Fibroblast of lung (primary cell): Measurements from ENCODE around the gene RBP2. TPM values are rescaled to one million over a fixed set of nuclear protein-coding genes. Genes with fewer than 3 reads are reported as not detected.

ENCODE experiments used
- DNase-seq, 2 donors: peaks; one replicate each; pipeline versions ENCODE4 v3.0.0 to v3.0.0-alpha.2; 2010; ENCODE audit warnings: low read depth in 2 of 2
- H2AFZ ChIP-seq: 2 replicates; pipeline ENCODE4 v1.5.1; 2012; ENCODE audit warnings: low read length, control low read depth, inconsistent platforms
- H3K27ac ChIP-seq: 2 replicates; pipeline ENCODE4 v1.5.1; 2011; ENCODE audit warnings: low read length, control low read depth; ENCODE audit not compliant: insufficient read depth
- H3K27me3 ChIP-seq: 2 replicates; pipeline ENCODE4 v1.5.1; 2011; ENCODE audit warnings: mild to moderate bottlenecking, low read length; ENCODE audit not compliant: control insufficient read depth, insufficient read depth
- H3K36me3 ChIP-seq: 2 replicates; pipeline ENCODE4 v1.5.1; 2011; ENCODE audit warnings: low read length; ENCODE audit not compliant: control insufficient read depth, insufficient read depth
- H3K4me1 ChIP-seq: 2 replicates; pipeline ENCODE4 v1.5.1; 2011; ENCODE audit warnings: low read length; ENCODE audit not compliant: control insufficient read depth, insufficient read depth; ENCODE audit errors: extremely low read depth
- H3K4me2 ChIP-seq: 2 replicates; pipeline ENCODE4 v1.5.1; 2011; ENCODE audit warnings: low read length, control low read depth; ENCODE audit not compliant: insufficient read depth; ENCODE audit errors: extremely low read depth
- H3K4me3 ChIP-seq, 4 experiments: fragments of 200-600 bp in 1 of 4; sonication (generic) in 1 of 4; replicated peaks in 1 of 4; 2 replicates each; pipeline ENCODE4 v1.5.1; 2011 to 2016; ENCODE audit warnings: low read length in 4 of 4, low read depth in 3 of 4, mild to moderate bottlenecking in 3 of 4, control low read depth in 2 of 4, inconsistent platforms in 1 of 4, mixed read lengths in 1 of 4; ENCODE audit not compliant: insufficient read depth in 1 of 4; ENCODE audit errors: control extremely low read depth in 1 of 4
- H3K79me2 ChIP-seq: 2 replicates; pipeline ENCODE4 v1.5.1; 2012; ENCODE audit warnings: mild to moderate bottlenecking, low read length, inconsistent platforms; ENCODE audit not compliant: control insufficient read depth, insufficient read depth
- H3K9ac ChIP-seq: 2 replicates; pipeline ENCODE4 v1.5.1; 2011; ENCODE audit warnings: mild to moderate bottlenecking, low read length, control low read depth; ENCODE audit not compliant: insufficient read depth
- H3K9me3 ChIP-seq: 2 replicates; pipeline ENCODE4 v1.5.1; 2012; ENCODE audit warnings: low read depth, low read length; ENCODE audit not compliant: control insufficient read depth, insufficient read depth
- H4K20me1 ChIP-seq: 2 replicates; pipeline ENCODE4 v1.5.1; 2011; ENCODE audit warnings: low read length; ENCODE audit not compliant: control insufficient read depth, insufficient read depth; ENCODE audit errors: extremely low read depth
- CTCF ChIP-seq, 2 donors: IDR thresholded peaks in 1 of 2; conservative IDR thresholded peaks in 1 of 2; 1 replicate in 1 of 2; 2 replicates in 1 of 2; pipeline ENCODE4 v1.5.1; 2011 to 2012; ENCODE audit warnings: low read length in 2 of 2, control low read depth in 1 of 2, inconsistent platforms in 1 of 2, low read depth in 1 of 2, mild to moderate bottlenecking in 1 of 2
- EZH2 ChIP-seq: IDR thresholded peaks from 2 replicates; pipeline ENCODE4 v1.5.1; 2012; ENCODE audit warnings: low read length, control low read depth, mild to moderate bottlenecking; ENCODE audit errors: missing control alignments
- polyA plus RNA-seq, 2 donors: library from polyadenylated mRNA; depleted of rRNA in 1 of 2; stranded (reverse) in 1 of 2; unstranded in 1 of 2; fragments of >200 nt; gene quantifications; 2 replicates each; pipeline ENCODE4 v1.2.1, GENCODE V29; 2011 to 2012; ENCODE audit warnings: missing spikeins in 1 of 2
- total RNA-seq: library from RNA; depleted of rRNA; stranded (reverse); fragments of >200 nt; gene quantifications from 2 replicates; pipeline ENCODE4 v1.2.1, GENCODE V29; 2014

Gene RBP2
- total and polyA plus RNA-seq, 2 donors (not counting 1 experiment from before 2014, with no cell fraction given): not detected

DNA sequence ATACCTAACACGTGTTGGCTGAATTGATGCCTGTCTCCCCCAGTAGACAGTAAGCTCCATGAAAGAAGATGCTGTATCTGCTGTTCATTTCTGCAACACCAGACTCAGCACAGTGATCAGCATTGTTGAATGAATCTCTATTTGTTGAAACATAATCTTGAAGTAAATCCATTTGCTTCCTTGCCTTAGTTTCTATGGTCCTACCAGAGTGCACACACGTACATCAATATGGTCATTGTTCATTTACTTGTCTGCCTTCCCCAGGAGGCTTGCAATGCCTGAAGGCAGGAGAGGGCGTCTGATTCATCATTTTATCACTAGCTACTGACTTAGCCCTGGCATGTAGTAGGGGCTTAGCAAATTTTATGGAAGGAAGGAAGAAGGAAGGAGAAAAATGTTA lies 19.2 kb downstream of the RBP2 start:
- Histone ChIP-seq H3K27me3 (no peaks in the 10 kb centered on the region), H2AFZ (no peak overlapping the region), H3K4me1 (no peaks in the 10 kb centered on the region), H3K4me2 (no peak overlapping the region), H3K27ac (no peak overlapping the region), H3K79me2 (no peaks in the 10 kb centered on the region), H3K9me3 (no peaks in the 10 kb centered on the region), H3K9ac (no peak overlapping the region), H3K36me3 (no peaks in the 10 kb centered on the region), H4K20me1 (no peaks in the 10 kb centered on the region), H3K4me3 (no peak overlapping the region)
- no peak for TF ChIP-seq EZH2
- TF ChIP-seq CTCF (conservative IDR thresholded peaks at IDR 0.05 in 1 of 2, IDR thresholded peaks at IDR 0.05 in 1 of 2; ENCODE audit: low read depth in 1 of 2, low read length in 2 of 2): no peak
- peak in 1 of 2 donors; percentile 12 for DNase-seq

GRCh38 chr3:139456386-139456785 lies 19.9 kb downstream of the RBP2 start:
- TF ChIP-seq EZH2 (no peak), CTCF (conservative IDR thresholded peaks at IDR 0.05 in 1 of 2, IDR thresholded peaks at IDR 0.05 in 1 of 2; ENCODE audit: low read depth in 1 of 2, low read length in 2 of 2) (no peak)
- H3K4me2 ChIP-seq: no peak overlapping the region
- no peak overlapping the region for H3K27ac ChIP-seq
- H3K79me2 ChIP-seq: no peaks in the 10 kb centered on the region
- H3K9me3 ChIP-seq: no peaks in the 10 kb centered on the region
- H3K36me3 ChIP-seq: no peaks in the 10 kb centered on the region
- H3K4me3 ChIP-seq: no peak overlapping the region
- H3K4me1 ChIP-seq: no peaks in the 10 kb centered on the region
- H3K9ac ChIP-seq: no peak overlapping the region
- DNase-seq: no peak
- no peaks in the 10 kb centered on the region for H3K27me3 ChIP-seq
- H4K20me1 ChIP-seq: no peaks in the 10 kb centered on the region
- H2AFZ ChIP-seq: no peak overlapping the region

DNA sequence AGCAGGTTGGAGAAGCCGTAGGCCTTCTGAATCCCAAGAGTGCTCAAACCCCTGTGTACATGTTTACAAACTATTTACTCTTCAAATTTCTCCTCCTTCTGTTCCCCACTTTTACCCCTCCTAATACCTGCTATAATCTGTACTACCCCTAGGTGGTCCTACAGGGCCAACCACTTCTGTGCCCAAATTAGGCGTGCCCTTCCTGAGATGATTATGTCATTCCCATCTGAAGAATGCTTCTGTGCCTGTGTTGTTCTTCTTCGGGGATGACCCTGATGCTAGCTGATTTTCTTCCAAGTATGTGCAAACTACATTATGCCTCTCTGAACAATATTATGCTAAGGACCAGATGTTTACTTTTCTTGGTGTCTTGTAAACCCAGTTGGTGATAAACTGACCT lies 20.5 kb downstream of the RBP2 start:
- no peaks in the 10 kb centered on the region for H3K9me3 ChIP-seq
- no peak overlapping the region for H3K27ac ChIP-seq
- H3K4me1 ChIP-seq: no peaks in the 10 kb centered on the region
- no peak overlapping the region for H3K4me2 ChIP-seq
- H3K79me2 ChIP-seq: no peaks in the 10 kb centered on the region
- H3K27me3 ChIP-seq: no peaks in the 10 kb centered on the region
- TF ChIP-seq CTCF (conservative IDR thresholded peaks at IDR 0.05 in 1 of 2, IDR thresholded peaks at IDR 0.05 in 1 of 2; ENCODE audit: low read depth in 1 of 2, low read length in 2 of 2) (peak in 1 of 2 donors; percentile 24), EZH2 (no peak)
- DNase-seq: peak in 1 of 2 donors; percentile 15
- no peak overlapping the region for H3K4me3 ChIP-seq
- H3K9ac ChIP-seq: no peak overlapping the region
- no peak overlapping the region for H2AFZ ChIP-seq
- H3K36me3 ChIP-seq: no peaks in the 10 kb centered on the region
- H4K20me1 ChIP-seq: no peaks in the 10 kb centered on the region
